ENCODE results near the gene UPP1. TPM values are rescaled to one million over a fixed set of nuclear protein-coding genes. Genes with fewer than 3 reads are reported as not detected.

Gene UPP1
- total and polyA plus RNA-seq, 10 of the 15 experiments (the other 5 are each of a cell fraction or from before 2014, with no cell fraction given) = 0.93 to 7.9 (median 3.8) TPM

DNA sequence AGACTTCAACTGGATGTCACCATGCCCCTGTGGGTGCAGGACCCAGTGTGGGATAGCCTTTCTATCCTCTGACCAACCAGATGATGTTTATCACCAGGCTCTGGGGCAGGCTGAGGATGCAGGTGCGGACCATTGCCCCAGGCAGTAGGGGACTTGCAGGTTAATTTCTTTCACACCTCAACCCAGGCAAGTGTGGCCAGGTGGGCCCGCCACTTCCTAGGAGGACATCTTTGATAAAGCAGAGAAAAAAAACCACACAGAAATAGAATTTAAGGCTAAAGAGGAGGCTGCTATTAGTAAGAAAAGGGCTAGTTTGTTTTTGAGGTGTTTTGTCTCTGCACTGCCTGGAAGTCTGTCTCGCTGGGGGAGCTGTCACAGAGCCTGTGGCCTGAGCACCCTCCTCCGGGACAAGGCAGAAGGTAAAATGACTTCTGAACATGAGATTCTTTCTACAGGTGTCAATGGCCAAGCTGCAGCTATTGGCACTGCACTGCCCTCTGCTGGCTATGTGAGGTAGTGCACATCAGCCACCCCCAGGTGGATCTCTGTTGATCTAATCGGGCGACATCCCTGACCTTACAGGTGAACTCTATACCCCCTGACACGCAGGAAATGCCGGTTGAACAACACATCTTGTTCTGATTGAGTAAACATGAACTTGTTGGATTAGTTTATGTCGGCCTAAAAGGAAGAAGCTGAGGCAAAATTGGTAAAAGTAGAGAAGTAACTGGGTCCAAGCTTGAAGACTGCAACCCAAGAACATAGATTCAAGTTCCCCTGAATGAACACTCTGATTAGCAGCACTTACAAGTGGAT, 21.0 kb downstream of the UPP1 start (continued):
- TF ChIP-seq, protein P1, sequence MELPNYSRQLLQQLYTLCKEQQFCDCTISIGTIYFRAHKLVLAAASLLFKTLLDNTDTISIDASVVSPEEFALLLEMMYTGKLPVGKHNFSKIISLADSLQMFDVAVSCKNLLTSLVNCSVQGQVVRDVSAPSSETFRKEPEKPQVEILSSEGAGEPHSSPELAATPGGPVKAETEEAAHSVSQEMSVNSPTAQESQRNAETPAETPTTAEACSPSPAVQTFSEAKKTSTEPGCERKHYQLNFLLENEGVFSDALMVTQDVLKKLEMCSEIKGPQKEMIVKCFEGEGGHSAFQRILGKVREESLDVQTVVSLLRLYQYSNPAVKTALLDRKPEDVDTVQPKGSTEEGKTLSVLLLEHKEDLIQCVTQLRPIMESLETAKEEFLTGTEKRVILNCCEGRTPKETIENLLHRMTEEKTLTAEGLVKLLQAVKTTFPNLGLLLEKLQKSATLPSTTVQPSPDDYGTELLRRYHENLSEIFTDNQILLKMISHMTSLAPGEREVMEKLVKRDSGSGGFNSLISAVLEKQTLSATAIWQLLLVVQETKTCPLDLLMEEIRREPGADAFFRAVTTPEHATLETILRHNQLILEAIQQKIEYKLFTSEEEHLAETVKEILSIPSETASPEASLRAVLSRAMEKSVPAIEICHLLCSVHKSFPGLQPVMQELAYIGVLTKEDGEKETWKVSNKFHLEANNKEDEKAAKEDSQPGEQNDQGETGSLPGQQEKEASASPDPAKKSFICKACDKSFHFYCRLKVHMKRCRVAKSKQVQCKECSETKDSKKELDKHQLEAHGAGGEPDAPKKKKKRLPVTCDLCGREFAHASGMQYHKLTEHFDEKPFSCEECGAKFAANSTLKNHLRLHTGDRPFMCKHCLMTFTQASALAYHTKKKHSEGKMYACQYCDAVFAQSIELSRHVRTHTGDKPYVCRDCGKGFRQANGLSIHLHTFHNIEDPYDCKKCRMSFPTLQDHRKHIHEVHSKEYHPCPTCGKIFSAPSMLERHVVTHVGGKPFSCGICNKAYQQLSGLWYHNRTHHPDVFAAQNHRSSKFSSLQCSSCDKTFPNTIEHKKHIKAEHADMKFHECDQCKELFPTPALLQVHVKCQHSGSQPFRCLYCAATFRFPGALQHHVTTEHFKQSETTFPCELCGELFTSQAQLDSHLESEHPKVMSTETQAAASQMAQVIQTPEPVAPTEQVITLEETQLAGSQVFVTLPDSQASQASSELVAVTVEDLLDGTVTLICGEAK (IDR thresholded peaks at IDR 0.05; ENCODE audit: borderline replicate concordance) = no peak
- TF ChIP-seq RUNX3 (IDR thresholded peaks at IDR 0.05; ENCODE audit: low read length) (no peak), NRF1 (conservative IDR thresholded peaks at IDR 0.05; ENCODE audit: low read depth, low read length) (no peak; the same call in 1 of the 2 replicates), EP300 (IDR thresholded peaks at IDR 0.05; ENCODE audit: borderline replicate concordance in 1 of 2, control insufficient read depth in 1 of 2, low read depth in 2 of 2, low read length in 2 of 2) (no peak), POLR2AphosphoS2 (IDR thresholded peaks at IDR 0.05; ENCODE audit: low read depth, low read length) (no peak), SREBF1 (IDR thresholded peaks at IDR 0.05; ENCODE audit: low read length) (no peak), HDAC6 (IDR thresholded peaks at IDR 0.05; ENCODE audit: unreplicated experiment) (no peak), IKZF1 (conservative IDR thresholded peaks at IDR 0.05) (no peak), MYB (IDR thresholded peaks at IDR 0.05; ENCODE audit: borderline replicate concordance, low read depth, low read length) (no peak), ZSCAN29 (IDR thresholded peaks at IDR 0.05) (no peak), RELA (IDR thresholded peaks at IDR 0.05; ENCODE audit: borderline replicate concordance, partially characterized antibody) (no peak)
- TF ChIP-seq, protein P2, sequence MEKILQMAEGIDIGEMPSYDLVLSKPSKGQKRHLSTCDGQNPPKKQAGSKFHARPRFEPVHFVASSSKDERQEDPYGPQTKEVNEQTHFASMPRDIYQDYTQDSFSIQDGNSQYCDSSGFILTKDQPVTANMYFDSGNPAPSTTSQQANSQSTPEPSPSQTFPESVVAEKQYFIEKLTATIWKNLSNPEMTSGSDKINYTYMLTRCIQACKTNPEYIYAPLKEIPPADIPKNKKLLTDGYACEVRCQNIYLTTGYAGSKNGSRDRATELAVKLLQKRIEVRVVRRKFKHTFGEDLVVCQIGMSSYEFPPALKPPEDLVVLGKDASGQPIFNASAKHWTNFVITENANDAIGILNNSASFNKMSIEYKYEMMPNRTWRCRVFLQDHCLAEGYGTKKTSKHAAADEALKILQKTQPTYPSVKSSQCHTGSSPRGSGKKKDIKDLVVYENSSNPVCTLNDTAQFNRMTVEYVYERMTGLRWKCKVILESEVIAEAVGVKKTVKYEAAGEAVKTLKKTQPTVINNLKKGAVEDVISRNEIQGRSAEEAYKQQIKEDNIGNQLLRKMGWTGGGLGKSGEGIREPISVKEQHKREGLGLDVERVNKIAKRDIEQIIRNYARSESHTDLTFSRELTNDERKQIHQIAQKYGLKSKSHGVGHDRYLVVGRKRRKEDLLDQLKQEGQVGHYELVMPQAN (conservative IDR thresholded peaks at IDR 0.05) = no peak
- TF ChIP-seq, protein P3, sequence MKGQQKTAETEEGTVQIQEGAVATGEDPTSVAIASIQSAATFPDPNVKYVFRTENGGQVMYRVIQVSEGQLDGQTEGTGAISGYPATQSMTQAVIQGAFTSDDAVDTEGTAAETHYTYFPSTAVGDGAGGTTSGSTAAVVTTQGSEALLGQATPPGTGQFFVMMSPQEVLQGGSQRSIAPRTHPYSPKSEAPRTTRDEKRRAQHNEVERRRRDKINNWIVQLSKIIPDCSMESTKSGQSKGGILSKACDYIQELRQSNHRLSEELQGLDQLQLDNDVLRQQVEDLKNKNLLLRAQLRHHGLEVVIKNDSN (IDR thresholded peaks at IDR 0.05; ENCODE audit: borderline replicate concordance, extremely low read length, insufficient read depth, low read depth, low read length) = no peak
- TF ChIP-seq, protein P4, sequence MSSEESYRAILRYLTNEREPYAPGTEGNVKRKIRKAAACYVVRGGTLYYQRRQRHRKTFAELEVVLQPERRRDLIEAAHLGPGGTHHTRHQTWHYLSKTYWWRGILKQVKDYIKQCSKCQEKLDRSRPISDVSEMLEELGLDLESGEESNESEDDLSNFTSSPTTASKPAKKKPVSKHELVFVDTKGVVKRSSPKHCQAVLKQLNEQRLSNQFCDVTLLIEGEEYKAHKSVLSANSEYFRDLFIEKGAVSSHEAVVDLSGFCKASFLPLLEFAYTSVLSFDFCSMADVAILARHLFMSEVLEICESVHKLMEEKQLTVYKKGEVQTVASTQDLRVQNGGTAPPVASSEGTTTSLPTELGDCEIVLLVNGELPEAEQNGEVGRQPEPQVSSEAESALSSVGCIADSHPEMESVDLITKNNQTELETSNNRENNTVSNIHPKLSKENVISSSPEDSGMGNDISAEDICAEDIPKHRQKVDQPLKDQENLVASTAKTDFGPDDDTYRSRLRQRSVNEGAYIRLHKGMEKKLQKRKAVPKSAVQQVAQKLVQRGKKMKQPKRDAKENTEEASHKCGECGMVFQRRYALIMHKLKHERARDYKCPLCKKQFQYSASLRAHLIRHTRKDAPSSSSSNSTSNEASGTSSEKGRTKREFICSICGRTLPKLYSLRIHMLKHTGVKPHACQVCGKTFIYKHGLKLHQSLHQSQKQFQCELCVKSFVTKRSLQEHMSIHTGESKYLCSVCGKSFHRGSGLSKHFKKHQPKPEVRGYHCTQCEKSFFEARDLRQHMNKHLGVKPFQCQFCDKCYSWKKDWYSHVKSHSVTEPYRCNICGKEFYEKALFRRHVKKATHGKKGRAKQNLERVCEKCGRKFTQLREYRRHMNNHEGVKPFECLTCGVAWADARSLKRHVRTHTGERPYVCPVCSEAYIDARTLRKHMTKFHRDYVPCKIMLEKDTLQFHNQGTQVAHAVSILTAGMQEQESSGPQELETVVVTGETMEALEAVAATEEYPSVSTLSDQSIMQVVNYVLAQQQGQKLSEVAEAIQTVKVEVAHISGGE (CRISPR knock-in tag; IDR thresholded peaks at IDR 0.05) = no peak
- TF ChIP-seq, protein P5, sequence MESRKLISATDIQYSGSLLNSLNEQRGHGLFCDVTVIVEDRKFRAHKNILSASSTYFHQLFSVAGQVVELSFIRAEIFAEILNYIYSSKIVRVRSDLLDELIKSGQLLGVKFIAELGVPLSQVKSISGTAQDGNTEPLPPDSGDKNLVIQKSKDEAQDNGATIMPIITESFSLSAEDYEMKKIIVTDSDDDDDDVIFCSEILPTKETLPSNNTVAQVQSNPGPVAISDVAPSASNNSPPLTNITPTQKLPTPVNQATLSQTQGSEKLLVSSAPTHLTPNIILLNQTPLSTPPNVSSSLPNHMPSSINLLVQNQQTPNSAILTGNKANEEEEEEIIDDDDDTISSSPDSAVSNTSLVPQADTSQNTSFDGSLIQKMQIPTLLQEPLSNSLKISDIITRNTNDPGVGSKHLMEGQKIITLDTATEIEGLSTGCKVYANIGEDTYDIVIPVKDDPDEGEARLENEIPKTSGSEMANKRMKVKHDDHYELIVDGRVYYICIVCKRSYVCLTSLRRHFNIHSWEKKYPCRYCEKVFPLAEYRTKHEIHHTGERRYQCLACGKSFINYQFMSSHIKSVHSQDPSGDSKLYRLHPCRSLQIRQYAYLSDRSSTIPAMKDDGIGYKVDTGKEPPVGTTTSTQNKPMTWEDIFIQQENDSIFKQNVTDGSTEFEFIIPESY (IDR thresholded peaks at IDR 0.05) = no peak
